AG04449 (cell line): ENCODE measurements around the gene ERRFI1.
A peak's percentile ranks its signal among the peaks of the same experiment; 100 is the strongest.

Experiments used
- CTCF ChIA-PET: fragments of 350-600 bp; formaldehyde crosslinking; extraction: SDS; loops from one replicate; lab custom pipeline; 2021; ENCODE audit warnings: antibody characterized with exemption; lab: Yijun Ruan, JAX
- POLR2A ChIA-PET: fragments of 400-600, 350-600 bp; formaldehyde crosslinking; extraction: SDS; loops from one replicate; lab custom pipeline; 2020; ENCODE audit warnings: antibody characterized with exemption, inconsistent platforms; lab: Yijun Ruan, JAX
- DNase-seq: peaks from one replicate; pipeline ENCODE4 v3.0.0-alpha.2; 2010; ENCODE audit warnings: low read depth, low spot score
- H3K4me3 ChIP-seq: 2 replicates; pipeline ENCODE4 v1.5.1; 2011; ENCODE audit warnings: low read depth, mild to moderate bottlenecking, control low read depth, low read length
- TF ChIP-seq, protein P1 (sequence below): IDR thresholded peaks from one replicate; pipeline ENCODE4 v1.5.1; 2011; ENCODE audit warnings: mild to moderate bottlenecking, moderate library complexity, low read length, control low read depth, inconsistent platforms; ENCODE audit not compliant: insufficient read depth; ENCODE audit errors: missing control alignments

Gene ERRFI1

DNA sequence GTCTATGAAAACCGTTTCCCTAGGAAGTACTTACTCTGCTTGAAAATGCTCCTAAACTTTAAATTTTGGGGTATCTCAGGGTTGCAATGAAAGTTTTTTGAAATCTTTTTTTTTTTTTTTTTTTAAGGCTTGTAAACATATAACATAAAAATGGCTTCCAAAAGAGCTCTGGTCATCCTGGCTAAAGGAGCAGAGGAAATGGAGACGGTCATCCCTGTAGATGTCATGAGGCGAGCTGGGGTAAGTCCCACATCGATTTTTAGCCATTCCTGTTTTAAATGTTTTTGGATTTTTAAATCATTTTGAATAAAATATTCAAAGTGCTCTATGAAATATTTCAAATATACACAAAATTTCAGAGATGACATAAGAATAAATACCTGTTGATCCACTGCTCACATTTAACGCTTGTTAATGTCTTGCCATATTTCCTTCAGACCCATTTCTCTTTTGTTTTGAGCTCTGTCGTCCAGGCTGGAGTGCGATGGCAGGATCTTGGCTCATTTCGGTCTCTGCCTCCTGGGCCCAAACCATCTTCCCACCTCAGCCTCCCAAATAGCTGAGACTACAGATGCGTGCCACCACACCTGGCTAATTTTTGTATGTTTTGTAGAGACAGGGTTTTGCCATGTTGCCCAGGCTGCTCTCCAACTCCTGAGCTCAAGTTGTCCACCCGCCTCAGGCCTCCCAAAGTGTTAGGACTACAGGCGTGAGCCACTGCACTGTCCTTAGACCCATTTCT lies 63.3 kb downstream of the ERRFI1 start:
- H3K4me3 ChIP-seq, result peak overlapping the region; percentile 64
- no peak for DNase-seq
- TF ChIP-seq, protein P1, sequence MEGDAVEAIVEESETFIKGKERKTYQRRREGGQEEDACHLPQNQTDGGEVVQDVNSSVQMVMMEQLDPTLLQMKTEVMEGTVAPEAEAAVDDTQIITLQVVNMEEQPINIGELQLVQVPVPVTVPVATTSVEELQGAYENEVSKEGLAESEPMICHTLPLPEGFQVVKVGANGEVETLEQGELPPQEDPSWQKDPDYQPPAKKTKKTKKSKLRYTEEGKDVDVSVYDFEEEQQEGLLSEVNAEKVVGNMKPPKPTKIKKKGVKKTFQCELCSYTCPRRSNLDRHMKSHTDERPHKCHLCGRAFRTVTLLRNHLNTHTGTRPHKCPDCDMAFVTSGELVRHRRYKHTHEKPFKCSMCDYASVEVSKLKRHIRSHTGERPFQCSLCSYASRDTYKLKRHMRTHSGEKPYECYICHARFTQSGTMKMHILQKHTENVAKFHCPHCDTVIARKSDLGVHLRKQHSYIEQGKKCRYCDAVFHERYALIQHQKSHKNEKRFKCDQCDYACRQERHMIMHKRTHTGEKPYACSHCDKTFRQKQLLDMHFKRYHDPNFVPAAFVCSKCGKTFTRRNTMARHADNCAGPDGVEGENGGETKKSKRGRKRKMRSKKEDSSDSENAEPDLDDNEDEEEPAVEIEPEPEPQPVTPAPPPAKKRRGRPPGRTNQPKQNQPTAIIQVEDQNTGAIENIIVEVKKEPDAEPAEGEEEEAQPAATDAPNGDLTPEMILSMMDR, result no peak
- ChIA-PET CTCF (interaction anchor here (1.1 to 7.7 kb wide), 4 partner anchors 12 to 352 kb away, joined by 3 to 56 read pairs (median 4); no protein-coding TSS in a partner anchor), POLR2A (interaction anchor here (1.2 kb wide), 1 partner anchor 381 kb away, joined by 5 read pairs; no protein-coding TSS in a partner anchor)

DNA sequence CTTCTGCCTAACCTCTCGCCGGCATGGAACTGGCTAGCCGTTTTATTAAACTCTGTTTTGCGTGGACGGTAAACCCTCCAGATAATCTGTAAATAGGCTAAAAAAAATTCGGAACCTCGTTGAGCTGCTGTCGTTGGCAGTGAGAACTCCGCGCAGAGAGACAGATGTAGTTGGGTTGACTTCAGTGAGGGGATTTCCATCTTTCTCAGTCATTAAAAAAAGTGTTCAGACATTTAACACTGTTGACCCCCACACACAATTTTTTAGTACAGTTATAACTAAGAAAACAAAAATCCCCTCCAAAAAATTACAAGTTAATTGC lies 64.1 kb downstream of the ERRFI1 start:
- POLR2A ChIA-PET, result interaction anchor here (0.7 to 1.4 kb wide), 6 partner anchors 14 to 381 kb away, joined by 3 to 7 read pairs (median 3); no protein-coding TSS in a partner anchor

More for the DNA sequence above, 64.1 kb downstream of the ERRFI1 start:
- TF ChIP-seq, protein P1, result no peak
- CTCF ChIA-PET, result interaction anchor here (1.3 to 7.7 kb wide), 2 partner anchors 13 to 353 kb away, joined by 4 to 56 read pairs; no protein-coding TSS in a partner anchor
- H3K4me3 ChIP-seq, result peak overlapping the region; percentile 64
- DNase-seq, result no peak
